Transverse colon (tissue), 4 donors: Measurements from ENCODE around the gene REM2.

ENCODE experiments used
- CTCF ChIP-seq, 5 experiments: fragments of 200-600 bp in 3 of 5; fragments of 450-650 bp in 2 of 5; sonication (generic) in 3 of 5; IDR thresholded peaks; 1 replicate in 2 of 5; 2 replicates in 3 of 5; pipeline ENCODE4 v1.5.1; 2016 to 2017; ENCODE audit warnings: antibody characterized with exemption in 5 of 5, inconsistent platforms in 3 of 5, mild to moderate bottlenecking in 2 of 5, moderate library complexity in 1 of 5
- EP300 ChIP-seq: sonication (generic); formaldehyde crosslinking; IDR thresholded peaks from one replicate; pipeline ENCODE4 v1.6.1; 2017; ENCODE audit warnings: antibody characterized with exemption, low read depth
- POLR2A ChIP-seq: fragments of 450-650 bp; IDR thresholded peaks from one replicate; pipeline ENCODE4 v1.6.1; 2016; ENCODE audit warnings: antibody characterized with exemption, mild to moderate bottlenecking, moderate library complexity
- POLR2AphosphoS5 ChIP-seq, 3 donors: sonication (generic); formaldehyde crosslinking; IDR thresholded peaks; one replicate each; pipeline ENCODE4 v1.6.1; 2016; ENCODE audit warnings: antibody characterized with exemption in 3 of 3

- TF ChIP-seq POLR2A (no peak), CTCF (IDR thresholded peaks at IDR 0.05) (no peak), POLR2AphosphoS5 (IDR thresholded peaks at IDR 0.05) (no peak), EP300 (no peak)
Observed at GRCh38 chr14:22932146-22932545, 49.1 kb downstream of the REM2 start.
